Glutamatergic neuron (in vitro differentiated cells): ENCODE results near the gene JARID2. TPM values are rescaled to one million over a fixed set of nuclear protein-coding genes. Genes with fewer than 3 reads are reported as not detected.

Source experiments
- DNase-seq: peaks from one replicate; pipeline ENCODE4 v3.0.0; 2022
- H3K27ac Mint-ChIP-seq: one replicate; pipeline ENCODE4 v1.8.0; 2020; ENCODE audit warnings: mild to moderate bottlenecking, mixed read lengths, inconsistent platforms; ENCODE audit not compliant: unreplicated experiment
- H3K27me3 Mint-ChIP-seq: one replicate; pipeline ENCODE4 v1.8.0; 2020; ENCODE audit warnings: mild to moderate bottlenecking, moderate library complexity, mixed read lengths, inconsistent platforms; ENCODE audit not compliant: unreplicated experiment
- H3K36me3 Mint-ChIP-seq: one replicate; pipeline ENCODE4 v1.8.0; 2020; ENCODE audit warnings: mild to moderate bottlenecking, mixed read lengths, inconsistent platforms; ENCODE audit not compliant: unreplicated experiment
- H3K4me1 Mint-ChIP-seq: one replicate; pipeline ENCODE4 v1.8.0; 2020; ENCODE audit warnings: mild to moderate bottlenecking, low read depth, mixed read lengths, inconsistent platforms; ENCODE audit not compliant: unreplicated experiment
- H3K4me3 Mint-ChIP-seq: one replicate; pipeline ENCODE4 v1.8.0; 2020; ENCODE audit warnings: mild to moderate bottlenecking, mixed read lengths, inconsistent platforms; ENCODE audit not compliant: unreplicated experiment
- H3K9me3 Mint-ChIP-seq: one replicate; pipeline ENCODE4 v1.8.0; 2020; ENCODE audit warnings: mild to moderate bottlenecking, moderate library complexity, mixed read lengths, inconsistent platforms; ENCODE audit not compliant: unreplicated experiment
- CTCF ChIP-seq: fragments of 200-600 bp; sonication (generic); IDR thresholded peaks from one replicate; pipeline ENCODE4 v1.5.0; 2021; ENCODE audit not compliant: partially characterized antibody, unreplicated experiment
- total RNA-seq: library from RNA; stranded (reverse); fragmentation: NEBNext Ultra II Directional; extraction: Animal tissue kit (Norgen Biotek cat#: 25700); gene quantifications from one replicate; pipeline ENCODE4 v1.2.1, GENCODE V29; 2021; ENCODE audit not compliant: unreplicated experiment

JARID2 gene
- total RNA-seq, 1 donor from 2014 or later, result 83.8 TPM

DNA sequence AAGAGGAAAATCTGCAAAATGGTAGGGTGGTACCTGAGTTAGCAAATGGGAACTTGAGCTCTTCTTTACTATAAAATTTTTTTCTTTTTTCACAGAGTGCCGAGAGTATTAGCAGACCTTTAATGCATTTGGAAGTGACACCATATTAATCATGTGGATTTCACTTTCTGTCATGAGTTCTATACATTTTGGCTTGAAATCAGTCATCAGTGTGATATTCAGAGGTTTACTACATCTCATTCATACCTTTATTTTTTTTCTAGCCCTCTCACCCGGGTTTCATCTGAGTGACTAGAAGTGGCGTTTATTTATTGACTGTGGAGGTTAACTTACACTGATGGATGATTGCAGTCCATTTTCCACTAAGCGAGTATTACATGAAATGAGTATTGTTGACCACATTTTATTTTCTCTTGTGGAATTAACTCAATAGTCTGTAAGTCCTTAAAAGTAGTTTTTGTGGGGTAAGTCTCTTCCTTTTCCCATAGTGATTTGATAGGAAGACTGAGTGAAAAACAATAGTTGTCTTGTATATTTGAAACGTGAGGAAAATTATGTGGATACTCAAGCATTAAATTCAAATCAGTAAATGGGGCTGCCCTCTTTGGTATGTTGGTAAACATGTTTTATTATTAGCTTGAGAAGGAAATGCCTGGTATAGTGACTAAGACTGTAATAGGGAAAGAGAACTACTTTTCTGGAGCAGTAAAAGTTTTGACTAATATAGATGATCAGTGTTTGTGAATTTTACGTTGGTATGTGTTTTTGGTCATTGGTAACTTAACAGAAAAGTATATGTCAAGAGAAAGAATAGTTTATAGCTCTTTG is 55.5 kb downstream of the JARID2 start:
- no peaks in the 10 kb centered on the region for H3K36me3 Mint-ChIP-seq
- H3K27ac Mint-ChIP-seq, result peak overlapping the region; percentile 50
- TF ChIP-seq CTCF, result no peak
- no peak for DNase-seq
- peaks cover 36% of the 10 kb centered on the region for H3K4me1 Mint-ChIP-seq
- no peak overlapping the region for H3K4me3 Mint-ChIP-seq
- peaks cover 2% of the 10 kb centered on the region for H3K27me3 Mint-ChIP-seq
- H3K9me3 Mint-ChIP-seq, result peaks cover 5% of the 10 kb centered on the region

DNA sequence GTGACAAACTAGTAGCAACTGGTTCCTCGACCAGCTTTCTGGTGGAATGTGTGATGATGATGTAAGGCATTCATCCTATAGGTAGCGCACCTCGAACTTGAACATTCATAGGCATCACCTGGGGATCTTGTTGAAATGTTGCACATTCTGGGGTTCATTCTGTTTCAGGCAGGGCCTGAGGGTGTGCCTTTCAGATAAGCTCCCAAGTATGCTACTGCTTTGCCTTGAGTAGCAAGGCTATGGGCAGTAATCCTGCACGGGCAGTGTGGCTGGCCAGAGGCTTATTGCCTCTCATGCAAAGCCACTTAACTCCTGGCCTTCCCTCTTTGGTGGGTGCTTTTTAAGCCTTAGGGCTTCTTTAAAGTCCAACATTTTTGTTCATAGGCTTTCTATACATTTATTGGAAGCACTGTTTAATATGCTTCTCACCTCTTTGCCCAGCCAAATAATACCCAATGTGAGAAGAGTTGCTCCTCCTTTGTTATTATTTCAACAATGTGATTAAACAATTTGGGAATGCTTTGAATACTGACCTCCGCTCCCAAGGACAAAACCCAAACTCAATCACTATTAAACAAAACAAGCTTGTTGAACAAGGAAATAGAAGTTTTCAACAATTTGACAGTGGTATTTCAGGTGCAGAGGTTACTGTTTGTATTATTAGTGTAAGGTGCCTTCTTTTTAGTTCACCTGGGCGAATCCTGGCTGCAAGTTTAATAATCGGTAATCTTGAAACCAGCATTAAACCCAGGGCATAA is 57.5 kb downstream of the JARID2 start:
- peaks cover 41% of the 10 kb centered on the region for H3K4me1 Mint-ChIP-seq
- no peaks in the 10 kb centered on the region for H3K36me3 Mint-ChIP-seq
- no peak for TF ChIP-seq CTCF
- H3K4me3 Mint-ChIP-seq, result no peak overlapping the region
- H3K9me3 Mint-ChIP-seq, result peaks cover 2% of the 10 kb centered on the region
- no peak for DNase-seq
- H3K27me3 Mint-ChIP-seq, result peaks cover 2% of the 10 kb centered on the region
- no peak overlapping the region for H3K27ac Mint-ChIP-seq

DNA sequence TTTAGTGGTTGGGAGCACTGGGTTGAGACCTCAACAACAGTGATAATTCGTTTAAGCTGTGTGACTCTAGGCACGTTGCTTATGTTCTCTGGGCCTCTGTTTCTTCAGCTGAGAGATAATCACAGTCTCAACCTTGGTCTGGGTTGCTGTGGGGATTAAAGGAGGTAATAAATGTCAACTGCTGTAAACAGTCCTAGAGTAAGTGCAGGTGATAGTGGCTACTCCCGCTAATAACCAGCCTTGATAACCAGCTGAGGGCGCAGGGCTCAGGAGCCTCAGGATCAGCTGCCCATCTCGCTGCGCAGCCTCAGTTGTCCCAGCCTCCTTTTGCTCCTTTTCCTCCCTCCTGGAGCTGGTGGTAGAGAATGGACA is 58.0 kb downstream of the JARID2 start:
- no peaks in the 10 kb centered on the region for H3K36me3 Mint-ChIP-seq
- peaks cover 2% of the 10 kb centered on the region for H3K9me3 Mint-ChIP-seq
- no peak overlapping the region for H3K4me3 Mint-ChIP-seq
- no peak for TF ChIP-seq CTCF
- peaks cover 2% of the 10 kb centered on the region for H3K27me3 Mint-ChIP-seq
- no peak overlapping the region for H3K27ac Mint-ChIP-seq
- peaks cover 46% of the 10 kb centered on the region for H3K4me1 Mint-ChIP-seq
- no peak for DNase-seq

DNA sequence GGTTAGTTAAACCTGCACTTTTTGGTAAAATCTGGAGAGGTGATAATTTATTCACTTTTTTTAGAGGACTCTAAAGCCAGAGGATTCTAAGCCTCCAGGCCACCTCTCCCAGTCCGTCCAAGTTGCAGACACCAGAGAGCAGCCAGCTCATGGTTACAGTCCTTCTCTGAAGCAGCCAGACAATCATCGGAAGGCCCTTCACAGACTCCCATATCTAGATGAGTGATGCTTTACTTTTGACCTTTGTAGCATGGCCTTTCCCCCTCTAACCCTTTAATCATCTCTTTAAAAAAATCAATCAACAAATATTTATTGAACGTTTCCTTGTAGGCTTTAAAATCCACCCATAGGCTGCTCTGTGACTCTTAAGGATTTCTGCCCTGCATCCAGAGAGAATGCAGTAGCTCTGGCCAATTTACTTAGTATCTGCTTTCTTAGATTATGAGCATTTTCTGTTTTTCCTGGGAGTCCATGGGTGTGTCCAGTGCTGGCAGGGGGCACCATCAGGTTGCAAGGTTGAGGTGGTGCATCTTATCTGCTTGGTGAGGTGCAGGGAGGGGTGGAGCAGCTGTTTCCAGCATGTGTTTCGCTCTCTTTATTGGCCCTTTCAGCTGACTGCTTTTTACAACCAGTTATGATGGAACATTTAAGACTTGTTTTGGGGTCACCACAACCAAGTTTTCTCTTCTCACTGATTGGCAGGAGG is 58.6 kb downstream of the JARID2 start:
- peak overlapping the region; percentile 57 for H3K27ac Mint-ChIP-seq
- TF ChIP-seq CTCF, result no peak
- H3K9me3 Mint-ChIP-seq, result peaks cover 2% of the 10 kb centered on the region
- DNase-seq, result no peak
- H3K27me3 Mint-ChIP-seq, result peaks cover 2% of the 10 kb centered on the region
- peaks cover 47% of the 10 kb centered on the region for H3K4me1 Mint-ChIP-seq
- no peaks in the 10 kb centered on the region for H3K36me3 Mint-ChIP-seq
- no peak overlapping the region for H3K4me3 Mint-ChIP-seq
